H9 (cell line): ENCODE measurements around the gene SFMBT2. TPM values are rescaled to one million over a fixed set of nuclear protein-coding genes. Genes with fewer than 3 reads are reported as not detected.

Source experiments
- DNase-seq: peaks from one replicate; pipeline ENCODE4 v3.0.0-alpha.2; 2017
- H2AFZ ChIP-seq: one replicate; pipeline ENCODE4 v1.6.1; 2013; ENCODE audit warnings: mild to moderate bottlenecking, low read length, control low read depth, moderate library complexity
- H2AK5ac ChIP-seq: 2 replicates; pipeline ENCODE4 v1.6.1; 2013; ENCODE audit warnings: low read length, control low read depth, mixed read lengths; ENCODE audit not compliant: insufficient read length
- H2BK120ac ChIP-seq: one replicate; pipeline ENCODE4 v1.6.1; 2013; ENCODE audit warnings: low read depth, mild to moderate bottlenecking, low read length, control low read depth, inconsistent platforms; ENCODE audit not compliant: poor library complexity, severe bottlenecking
- H2BK12ac ChIP-seq: 2 replicates; pipeline ENCODE4 v1.6.1; 2013; ENCODE audit warnings: low read length, control low read depth, mixed read lengths, low read depth; ENCODE audit not compliant: insufficient read length
- H2BK15ac ChIP-seq: 2 replicates; pipeline ENCODE4 v1.6.1; 2013; ENCODE audit warnings: low read depth, low read length, control low read depth
- H2BK20ac ChIP-seq: one replicate; pipeline ENCODE4 v1.6.1; 2013; ENCODE audit warnings: low read depth, mild to moderate bottlenecking, low read length, control low read depth, inconsistent platforms; ENCODE audit not compliant: poor library complexity, severe bottlenecking
- H2BK5ac ChIP-seq: 2 replicates; pipeline ENCODE4 v1.6.1; 2013; ENCODE audit warnings: low read length, control low read depth, mixed read lengths; ENCODE audit not compliant: insufficient read length
- H3K14ac ChIP-seq: 2 replicates; pipeline ENCODE4 v1.6.1; 2013; ENCODE audit warnings: low read length, control low read depth; ENCODE audit not compliant: insufficient read depth
- H3K18ac ChIP-seq: 2 replicates; pipeline ENCODE4 v1.6.1; 2013; ENCODE audit warnings: low read depth, mild to moderate bottlenecking, mixed read lengths, low read length, control low read depth; ENCODE audit not compliant: insufficient read length
- H3K23ac ChIP-seq: 2 replicates; pipeline ENCODE4 v1.6.1; 2013; ENCODE audit warnings: low read length, control low read depth, mixed read lengths, low read depth; ENCODE audit not compliant: insufficient read length
- H3K23me2 ChIP-seq: 2 replicates; pipeline ENCODE4 v1.6.1; 2013; ENCODE audit warnings: low read depth, mild to moderate bottlenecking, mixed read lengths, low read length, control low read depth; ENCODE audit not compliant: insufficient read length, poor library complexity, severe bottlenecking
- H3K27ac ChIP-seq: 2 replicates; pipeline ENCODE4 v1.5.1; 2013; ENCODE audit warnings: low read length, control low read depth, mixed read lengths, low read depth; ENCODE audit not compliant: insufficient read length
- H3K27me3 ChIP-seq: 2 replicates; pipeline ENCODE4 v1.6.1; 2013; ENCODE audit warnings: low read length, control low read depth, inconsistent platforms; ENCODE audit not compliant: insufficient read depth
- H3K4ac ChIP-seq: 2 replicates; pipeline ENCODE4 v1.6.1; 2013; ENCODE audit warnings: low read depth, mild to moderate bottlenecking, control low read depth, inconsistent platforms, low read length, moderate library complexity
- H3K4me1 ChIP-seq: 2 replicates; pipeline ENCODE4 v1.6.1; 2013; ENCODE audit warnings: low read length, control low read depth, inconsistent platforms; ENCODE audit not compliant: insufficient read depth
- H3K4me2 ChIP-seq: 2 replicates; pipeline ENCODE4 v1.6.1; 2013; ENCODE audit warnings: low read length, control low read depth, mixed read lengths; ENCODE audit not compliant: insufficient read length, insufficient read depth
- H3K56ac ChIP-seq: 2 replicates; pipeline ENCODE4 v1.6.1; 2013; ENCODE audit warnings: low read depth, mild to moderate bottlenecking, mixed read lengths, low read length, control low read depth; ENCODE audit not compliant: insufficient read length
- H3K79me1 ChIP-seq: 2 replicates; pipeline ENCODE4 v1.6.1; 2013; ENCODE audit warnings: low read depth, mild to moderate bottlenecking, moderate library complexity, low read length, control low read depth, inconsistent platforms; ENCODE audit not compliant: insufficient read depth, poor library complexity, severe bottlenecking
- H3K79me2 ChIP-seq: 2 replicates; pipeline ENCODE4 v1.6.1; 2013; ENCODE audit warnings: low read length, control low read depth, inconsistent platforms; ENCODE audit not compliant: insufficient read depth
- H3K9ac ChIP-seq: 2 replicates; pipeline ENCODE4 v1.6.1; 2013; ENCODE audit warnings: low read length, control low read depth, mixed read lengths; ENCODE audit not compliant: insufficient read length; ENCODE audit errors: extremely low read depth
- H3K9me3 ChIP-seq: one replicate; pipeline ENCODE4 v1.6.1; 2013; ENCODE audit warnings: low read depth, low read length, inconsistent platforms; ENCODE audit not compliant: control insufficient read depth
- H3T11ph ChIP-seq: one replicate; pipeline ENCODE4 v1.6.1; 2013; ENCODE audit warnings: mild to moderate bottlenecking, low read length, control low read depth, inconsistent platforms
- H4K20me1 ChIP-seq: one replicate; pipeline ENCODE4 v1.6.1; 2013; ENCODE audit not compliant: control insufficient read depth, insufficient read length, insufficient read depth
- H4K5ac ChIP-seq: 2 replicates; pipeline ENCODE4 v1.6.1; 2013; ENCODE audit warnings: low read depth, mild to moderate bottlenecking, mixed read lengths, low read length, control low read depth; ENCODE audit not compliant: insufficient read length
- H4K8ac ChIP-seq: replicated peaks from 2 replicates; pipeline ENCODE4 v1.6.1; 2013; ENCODE audit warnings: low read length, control low read depth, mixed read lengths, low read depth; ENCODE audit not compliant: insufficient read length
- H4K91ac ChIP-seq: 2 replicates; pipeline ENCODE4 v1.6.1; 2013; ENCODE audit warnings: low read depth, mild to moderate bottlenecking, moderate library complexity, mixed read lengths, low read length, control low read depth; ENCODE audit not compliant: insufficient read length
- H3K27ac Mint-ChIP-seq, 3 experiments: 2 replicates in 2 of 3; 3 replicates in 1 of 3; pipeline ENCODE4 v1.8.0; 2020 to 2021; ENCODE audit warnings: mixed read lengths in 3 of 3, mild to moderate bottlenecking in 1 of 3, moderate library complexity in 1 of 3
- H3K27me3 Mint-ChIP-seq: 2 replicates; pipeline ENCODE4 v1.8.0; 2021; ENCODE audit warnings: low read depth, mild to moderate bottlenecking, moderate library complexity, mixed read lengths
- H3K36me3 Mint-ChIP-seq, 3 experiments: 2 replicates in 2 of 3; 3 replicates in 1 of 3; pipeline ENCODE4 v1.8.0; 2020 to 2021; ENCODE audit warnings: low read depth in 3 of 3, mixed read lengths in 3 of 3; ENCODE audit not compliant: insufficient read depth in 1 of 3
- H3K4me1 Mint-ChIP-seq, 2 experiments: 2 replicates each; pipeline ENCODE4 v1.8.0; 2020; ENCODE audit warnings: mixed read lengths in 2 of 2
- H3K4me3 Mint-ChIP-seq, 2 experiments: 2 replicates in 1 of 2; 3 replicates in 1 of 2; pipeline ENCODE4 v1.8.0; 2020 to 2021; ENCODE audit warnings: mild to moderate bottlenecking in 2 of 2, mixed read lengths in 2 of 2, moderate library complexity in 1 of 2
- H3K9me3 Mint-ChIP-seq, 2 experiments: 2 replicates in 1 of 2; 3 replicates in 1 of 2; pipeline ENCODE4 v1.8.0; 2020; ENCODE audit warnings: mild to moderate bottlenecking in 2 of 2, mixed read lengths in 2 of 2, moderate library complexity in 1 of 2
- WGBS: extraction: QIAGEN DNeasy Blood & Tissue Kit; methylation state at CpG from one replicate; pipeline ENCODE4 v1.1.7; 2013; ENCODE audit warnings: missing lambda C conversion rate, low lambda C conversion rate, mixed read lengths; ENCODE audit not compliant: insufficient read length; ENCODE audit errors: extremely low coverage; 5-methylcytosine and 5-hydroxymethylcytosine counted together
- total RNA-seq: library from RNA; stranded (reverse); gene quantifications from 2 replicates; pipeline ENCODE4 v1.2.1, GENCODE V29; 2021
- TF ChIP-seq, protein P1 (sequence below): fragments of 200-600 bp; sonication (generic); conservative IDR thresholded peaks from 3 replicates; pipeline ENCODE4 v1.8.0; 2021; ENCODE audit warnings: antibody characterized with exemption, mild to moderate bottlenecking

SFMBT2 gene
- total RNA-seq, 1 experiment from 2014 or later = 5.3 TPM

DNA sequence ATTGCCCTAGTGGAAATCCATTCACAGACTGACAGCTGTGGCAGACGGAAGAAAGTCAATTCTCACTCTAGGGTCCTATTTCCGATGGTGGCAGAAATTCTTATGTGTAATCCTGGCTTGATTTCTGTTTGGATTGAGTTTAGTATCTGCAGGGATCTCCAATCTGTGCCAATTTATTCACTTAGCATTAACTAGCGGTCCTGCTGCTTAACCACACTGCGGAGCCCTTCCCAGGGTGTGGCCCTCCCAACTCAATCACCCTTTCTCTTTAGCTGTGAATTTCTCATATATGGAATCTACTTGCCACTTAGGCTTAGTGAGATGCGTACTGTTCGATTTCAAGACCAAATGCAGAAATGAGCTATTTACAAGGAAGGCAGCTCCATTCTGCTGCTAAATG is 215.7 kb downstream of the SFMBT2 start:
- H3K27ac Mint-ChIP-seq = no peak overlapping the region; a peak in 1 of 7 replicates

More for the DNA sequence above, 215.7 kb downstream of the SFMBT2 start:
- peaks cover 16 to 38% (median 31%) of the 10 kb centered on the region in 3 experiments for H3K36me3 Mint-ChIP-seq
- no peaks in the 10 kb centered on the region; the same call in 1 of the 2 replicates for H3K27me3 Mint-ChIP-seq
- Histone ChIP-seq H2BK20ac (no peak overlapping the region), H4K20me1 (no peaks in the 10 kb centered on the region), H3K23ac (no peak overlapping the region), H3K18ac (no peak overlapping the region), H2BK12ac (no peak overlapping the region), H3K4me1 (no peaks in the 10 kb centered on the region), H3K79me1 (no peaks in the 10 kb centered on the region), H2BK15ac (no peak overlapping the region), H3K14ac (no peak overlapping the region), H3K23me2 (no peaks in the 10 kb centered on the region), H4K8ac (no peak overlapping the region), H3K4ac (no peak overlapping the region), H2AK5ac (no peak overlapping the region), H3K4me2 (no peak overlapping the region), H4K91ac (no peak overlapping the region), H2AFZ (no peak overlapping the region), H3K27ac (no peak overlapping the region), H4K5ac (no peak overlapping the region), H2BK5ac (no peak overlapping the region), H3K9me3 (no peaks in the 10 kb centered on the region), H3K56ac (no peak overlapping the region), H3T11ph (no peak overlapping the region), H3K9ac (no peak overlapping the region), H3K27me3 (no peaks in the 10 kb centered on the region), H2BK120ac (no peak overlapping the region), H3K79me2 (no peaks in the 10 kb centered on the region)
- no peaks in the 10 kb centered on the region for H3K4me1 Mint-ChIP-seq
- H3K4me3 Mint-ChIP-seq = no peak overlapping the region
- H3K9me3 Mint-ChIP-seq = peaks cover 5 to 6% of the 10 kb centered on the region in 2 experiments; a peak in 3 of 5 replicates
- DNase-seq = no peak
- TF ChIP-seq, protein P1, sequence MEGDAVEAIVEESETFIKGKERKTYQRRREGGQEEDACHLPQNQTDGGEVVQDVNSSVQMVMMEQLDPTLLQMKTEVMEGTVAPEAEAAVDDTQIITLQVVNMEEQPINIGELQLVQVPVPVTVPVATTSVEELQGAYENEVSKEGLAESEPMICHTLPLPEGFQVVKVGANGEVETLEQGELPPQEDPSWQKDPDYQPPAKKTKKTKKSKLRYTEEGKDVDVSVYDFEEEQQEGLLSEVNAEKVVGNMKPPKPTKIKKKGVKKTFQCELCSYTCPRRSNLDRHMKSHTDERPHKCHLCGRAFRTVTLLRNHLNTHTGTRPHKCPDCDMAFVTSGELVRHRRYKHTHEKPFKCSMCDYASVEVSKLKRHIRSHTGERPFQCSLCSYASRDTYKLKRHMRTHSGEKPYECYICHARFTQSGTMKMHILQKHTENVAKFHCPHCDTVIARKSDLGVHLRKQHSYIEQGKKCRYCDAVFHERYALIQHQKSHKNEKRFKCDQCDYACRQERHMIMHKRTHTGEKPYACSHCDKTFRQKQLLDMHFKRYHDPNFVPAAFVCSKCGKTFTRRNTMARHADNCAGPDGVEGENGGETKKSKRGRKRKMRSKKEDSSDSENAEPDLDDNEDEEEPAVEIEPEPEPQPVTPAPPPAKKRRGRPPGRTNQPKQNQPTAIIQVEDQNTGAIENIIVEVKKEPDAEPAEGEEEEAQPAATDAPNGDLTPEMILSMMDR = no peak
- no CpG with 5 or more reads among the region's 6 CpGs for WGBS
